Measurements from ENCODE around the gene GTF2A1. TPM values are rescaled to one million over a fixed set of nuclear protein-coding genes. Genes with fewer than 3 reads are reported as not detected.
A peak's percentile ranks its signal among the peaks of the same experiment; 100 is the strongest.

Gene GTF2A1
- total RNA-seq, 1 experiment from 2014 or later: 13.9 TPM

DNA sequence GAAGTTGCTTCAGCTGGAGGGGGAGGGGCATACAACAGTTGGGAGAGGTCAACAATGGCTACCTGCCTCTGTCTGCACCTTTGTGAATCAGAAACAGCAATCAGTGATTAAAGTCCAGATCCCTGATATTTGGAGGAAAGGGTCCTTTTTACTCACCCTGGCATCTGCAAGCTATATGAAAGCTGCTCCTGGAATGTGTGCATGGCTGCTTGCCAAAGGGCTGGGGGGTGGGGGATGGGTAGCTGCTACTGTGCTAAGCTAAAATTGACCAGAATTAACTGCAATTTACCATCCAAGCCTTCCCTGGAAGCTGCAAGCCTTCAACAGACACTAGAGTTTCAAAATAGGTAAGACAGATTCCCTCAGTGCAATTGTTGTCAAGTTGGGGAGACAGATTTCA, 13.5 kb upstream of the GTF2A1 start:
- intact Hi-C loops (cut with micrococcal nuclease; ENCODE audit: unreplicated experiment): no loop called here
- H3K4me3 ChIP-seq: no peak overlapping the region
- CTCF ChIA-PET: no interaction called here
- BruUV-seq (replicated peaks): no TSS peak
- H3K9me3 ChIP-seq (ENCODE audit: insufficient read depth, low read depth): no peaks in the 10 kb centered on the region
- no peaks in the 10 kb centered on the region for H4K20me1 ChIP-seq (ENCODE audit: insufficient read depth)
- H3K36me3 ChIP-seq (ENCODE audit: low read depth): no peaks in the 10 kb centered on the region
- POLR2A ChIA-PET (ENCODE audit: unreplicated experiment): no interaction called here
- no peaks in the 10 kb centered on the region for H3K9me2 ChIP-seq (ENCODE audit: insufficient read depth)
- no peaks in the 10 kb centered on the region for H3F3A ChIP-seq (ENCODE audit: insufficient read depth, low read depth)
- no peak overlapping the region for H3K27ac ChIP-seq
- H3K27me3 ChIP-seq (ENCODE audit: insufficient read depth, low read depth): no peaks in the 10 kb centered on the region
- no peak for TF ChIP-seq EZH2 (IDR thresholded peaks at IDR 0.05; ENCODE audit: low read depth)
- TF ChIP-seq CTCF (conservative IDR thresholded peaks at IDR 0.05): no peak
- peaks cover 13% of the 10 kb centered on the region; the same call in 1 of the 2 replicates for H3K4me1 ChIP-seq (replicated peaks; ENCODE audit: insufficient read depth)
- peak in 1 of 2 experiments; percentile 39 for DNase-seq
- no peak overlapping the region for H2AFZ ChIP-seq
- no peaks in the 10 kb centered on the region for H3K79me2 ChIP-seq (ENCODE audit: low read depth)
- no peak overlapping the region for H3K4me2 ChIP-seq

- H3K79me2 ChIP-seq (ENCODE audit: low read depth): no peaks in the 10 kb centered on the region
- ChIA-PET CTCF (no interaction called here), POLR2A (ENCODE audit: unreplicated experiment) (no interaction called here)
- intact Hi-C loops (cut with micrococcal nuclease; ENCODE audit: unreplicated experiment): no loop called here
- H3K4me2 ChIP-seq: no peak overlapping the region
- no peak overlapping the region for H2AFZ ChIP-seq
- H3K36me3 ChIP-seq (ENCODE audit: low read depth): no peaks in the 10 kb centered on the region
- H3K9me3 ChIP-seq (ENCODE audit: insufficient read depth, low read depth): no peaks in the 10 kb centered on the region
- H3K4me3 ChIP-seq: no peak overlapping the region
- no peak for DNase-seq
- H3F3A ChIP-seq (ENCODE audit: insufficient read depth, low read depth): no peaks in the 10 kb centered on the region
- H3K27me3 ChIP-seq (ENCODE audit: insufficient read depth, low read depth): no peaks in the 10 kb centered on the region
- no peaks in the 10 kb centered on the region for H3K9me2 ChIP-seq (ENCODE audit: insufficient read depth)
- TF ChIP-seq EZH2 (IDR thresholded peaks at IDR 0.05; ENCODE audit: low read depth) (no peak), CTCF (conservative IDR thresholded peaks at IDR 0.05) (no peak)
- BruUV-seq (replicated peaks): no TSS peak
- H4K20me1 ChIP-seq (ENCODE audit: insufficient read depth): no peaks in the 10 kb centered on the region
- no peak overlapping the region for H3K27ac ChIP-seq
- peaks cover 13% of the 10 kb centered on the region; the same call in 1 of the 2 replicates for H3K4me1 ChIP-seq (replicated peaks; ENCODE audit: insufficient read depth)
Measured at GRCh38 chr14:81233615-81234014, 12.9 kb upstream of the GTF2A1 start.

GRCh38 chr14:81231540-81231939, 10.8 kb upstream of the GTF2A1 start:
- H3K9me2 ChIP-seq (ENCODE audit: insufficient read depth): no peaks in the 10 kb centered on the region
- CTCF ChIA-PET: no interaction called here
- intact Hi-C loops (cut with micrococcal nuclease; ENCODE audit: unreplicated experiment): no loop called here
- DNase-seq: no peak
- no peak overlapping the region for H3K4me2 ChIP-seq
- no peak overlapping the region for H2AFZ ChIP-seq
- no TSS peak for BruUV-seq (replicated peaks)
- no peak overlapping the region for H3K27ac ChIP-seq
- H3K9me3 ChIP-seq (ENCODE audit: insufficient read depth, low read depth): no peaks in the 10 kb centered on the region
- H3K4me1 ChIP-seq (replicated peaks; ENCODE audit: insufficient read depth): peaks cover 13% of the 10 kb centered on the region; the same call in 1 of the 2 replicates
- no peaks in the 10 kb centered on the region for H3K79me2 ChIP-seq (ENCODE audit: low read depth)
- H3F3A ChIP-seq (ENCODE audit: insufficient read depth, low read depth): no peaks in the 10 kb centered on the region
- H4K20me1 ChIP-seq (ENCODE audit: insufficient read depth): no peaks in the 10 kb centered on the region
- no peaks in the 10 kb centered on the region for H3K36me3 ChIP-seq (ENCODE audit: low read depth)
- no peak for TF ChIP-seq CTCF (conservative IDR thresholded peaks at IDR 0.05)
- no peak for TF ChIP-seq EZH2 (IDR thresholded peaks at IDR 0.05; ENCODE audit: low read depth)
- H3K27me3 ChIP-seq (ENCODE audit: insufficient read depth, low read depth): no peaks in the 10 kb centered on the region
- H3K4me3 ChIP-seq: no peak overlapping the region
- POLR2A ChIA-PET (ENCODE audit: unreplicated experiment): interaction anchor here (0.7 kb wide), 1 partner anchor 169 kb away, joined by 3 read pairs; no protein-coding TSS in a partner anchor

Measured in PC-9 (cell line).